Measurements from ENCODE around the gene DNAAF1.

DNA sequence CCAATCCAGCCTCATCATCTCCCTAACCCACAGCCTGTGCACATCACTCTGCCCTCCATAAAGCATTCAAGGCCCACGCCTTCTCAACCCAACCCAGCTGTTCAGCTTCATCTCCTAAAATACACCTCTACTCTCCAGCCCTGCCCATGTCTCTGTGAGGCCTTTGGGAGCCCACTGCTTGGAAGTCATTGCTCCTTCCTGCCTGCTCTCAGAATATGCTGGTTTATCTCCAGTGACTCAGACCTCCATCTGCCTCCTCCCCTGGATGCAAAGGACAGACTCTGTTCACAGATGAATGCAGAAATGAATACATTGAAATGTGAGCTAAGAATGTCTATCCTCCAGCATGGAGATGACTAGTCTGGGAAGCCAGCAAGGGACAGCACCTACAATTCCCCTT, 75.7 kb downstream of the DNAAF1 start:
- TF ChIP-seq CTCF (IDR thresholded peaks at IDR 0.05) (no peak), POLR2A (IDR thresholded peaks at IDR 0.05) (no peak)

All from tibial nerve (tissue), 3 donors.